Naive thymus-derived CD4-positive, alpha-beta T cell (primary cell): ENCODE measurements around the gene ATP5PF. TPM values are rescaled to one million over a fixed set of nuclear protein-coding genes. Genes with fewer than 3 reads are reported as not detected.
"Not testable (repeated sequence)": the region's sequence is repeated elsewhere in the genome, so short reads cannot be mapped to it uniquely, and the experiment has no call there.

Experiments used
- ATAC-seq: fragments of 150-1000 bp; cut with Tn5 transposase; 2 replicates; pipeline ENCODE4 v1.10.0; 2021; ENCODE audit warnings: mild to moderate bottlenecking, moderate library complexity
- CTCF ChIA-PET: fragments of 350-600 bp; sonication (Branson Sonifier 250); formaldehyde crosslinking; loops from one replicate; lab custom pipeline; 2021; ENCODE audit warnings: antibody characterized with exemption; lab: Charles Lee
- POLR2A ChIA-PET: fragments of 350-600 bp; sonication (Branson Sonifier 250); formaldehyde crosslinking; loops from one replicate; lab custom pipeline; 2021; ENCODE audit warnings: antibody characterized with exemption, inconsistent platforms; lab: Charles Lee
- DNase-seq, 9 donors: peaks; one replicate each; pipeline versions ENCODE4 v3.0.0 to v3.0.0-alpha.2; 2020 to 2022; ENCODE audit warnings: mixed read lengths in 1 of 9
- H3K27ac ChIP-seq: one replicate; pipeline ENCODE4 v1.7.0; 2013; ENCODE audit warnings: mild to moderate bottlenecking, low read depth, low read length, moderate library complexity
- H3K27me3 ChIP-seq, 2 donors: one replicate each; pipeline ENCODE4 v1.7.0; 2013; ENCODE audit warnings: low read length in 2 of 2, mild to moderate bottlenecking in 2 of 2, moderate library complexity in 2 of 2; ENCODE audit not compliant: control insufficient read depth in 2 of 2, insufficient read depth in 2 of 2
- H3K36me3 ChIP-seq, 3 experiments: 1 replicate in 2 of 3; 2 replicates in 1 of 3; pipeline ENCODE4 v1.7.0; 2013; ENCODE audit warnings: low read length in 3 of 3, mild to moderate bottlenecking in 3 of 3, moderate library complexity in 1 of 3; ENCODE audit not compliant: insufficient read depth in 3 of 3, control insufficient read depth in 2 of 3
- H3K4me1 ChIP-seq, 2 donors: one replicate each; pipeline ENCODE4 v1.7.0; 2013; ENCODE audit warnings: low read length in 2 of 2, mild to moderate bottlenecking in 2 of 2, moderate library complexity in 1 of 2; ENCODE audit not compliant: control insufficient read depth in 2 of 2, insufficient read depth in 2 of 2
- H3K4me3 ChIP-seq: 2 replicates; pipeline ENCODE4 v1.7.0; 2013; ENCODE audit warnings: mild to moderate bottlenecking, low read length
- H3K9me3 ChIP-seq, 3 experiments: 1 replicate in 2 of 3; 2 replicates in 1 of 3; pipeline ENCODE4 v1.7.0; 2013; ENCODE audit warnings: low read length in 3 of 3; ENCODE audit not compliant: control insufficient read depth in 2 of 3
- H3K27ac Mint-ChIP-seq, 9 donors: one replicate each; pipeline ENCODE4 v1.8.0; 2020 to 2022; ENCODE audit warnings: mixed read lengths in 9 of 9, mild to moderate bottlenecking in 8 of 9, moderate library complexity in 5 of 9, inconsistent platforms in 2 of 9
- H3K27me3 Mint-ChIP-seq, 5 donors: one replicate each; pipeline ENCODE4 v1.8.0; 2021 to 2022; ENCODE audit warnings: mixed read lengths in 5 of 5, mild to moderate bottlenecking in 1 of 5
- H3K36me3 Mint-ChIP-seq, 5 donors: one replicate each; pipeline ENCODE4 v1.8.0; 2020 to 2022; ENCODE audit warnings: mixed read lengths in 5 of 5, mild to moderate bottlenecking in 3 of 5, inconsistent platforms in 1 of 5
- H3K4me1 Mint-ChIP-seq, 7 donors: one replicate each; pipeline ENCODE4 v1.8.0; 2020 to 2022; ENCODE audit warnings: mixed read lengths in 7 of 7, mild to moderate bottlenecking in 3 of 7, inconsistent platforms in 1 of 7
- H3K4me3 Mint-ChIP-seq, 10 donors: one replicate each; pipeline ENCODE4 v1.8.0; 2020 to 2022; ENCODE audit warnings: mild to moderate bottlenecking in 10 of 10, mixed read lengths in 10 of 10, moderate library complexity in 6 of 10, inconsistent platforms in 2 of 10
- H3K9me3 Mint-ChIP-seq, 11 donors: one replicate each; pipeline ENCODE4 v1.8.0; 2020 to 2022; ENCODE audit warnings: mixed read lengths in 11 of 11, mild to moderate bottlenecking in 4 of 11, inconsistent platforms in 1 of 11, moderate library complexity in 1 of 11
- intact Hi-C, 2 donors: fragments of 100-400 bp; cut with micrococcal nuclease; formaldehyde crosslinking; loops; one replicate each; pipeline ENCODE4 v1.15.1; 2023
- polyA plus RNA-seq, 2 donors: library from polyadenylated mRNA; unstranded; fragments of 300-500 nt; fragmentation: Illumina TruSeq; gene quantifications; one replicate each; pipeline ENCODE4 v1.2.3, GENCODE V29; 2021
- total RNA-seq, 6 experiments: library from RNA in 5 of 6; stranded (reverse) in 5 of 6; gene quantifications; 1 replicate in 5 of 6; 2 replicates in 1 of 6; pipeline ENCODE4 v1.2.3 and lab custom pipeline; 2021 to 2026

The ATP5PF gene, protein sequence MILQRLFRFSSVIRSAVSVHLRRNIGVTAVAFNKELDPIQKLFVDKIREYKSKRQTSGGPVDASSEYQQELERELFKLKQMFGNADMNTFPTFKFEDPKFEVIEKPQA
- total RNA-seq (100 to 1,000 TPM in 1 of 5 experiments, 10 to 100 TPM in 4; 39.5 to 124 (median 58.6) TPM), polyA plus RNA-seq (100 to 1,000 TPM; 292 to 380 TPM), total RNA-seq (lab: John Stamatoyannopoulos, UW) (10.8 reads per million, percentile 37 among the genes with 10 or more reads in this experiment)

DNA sequence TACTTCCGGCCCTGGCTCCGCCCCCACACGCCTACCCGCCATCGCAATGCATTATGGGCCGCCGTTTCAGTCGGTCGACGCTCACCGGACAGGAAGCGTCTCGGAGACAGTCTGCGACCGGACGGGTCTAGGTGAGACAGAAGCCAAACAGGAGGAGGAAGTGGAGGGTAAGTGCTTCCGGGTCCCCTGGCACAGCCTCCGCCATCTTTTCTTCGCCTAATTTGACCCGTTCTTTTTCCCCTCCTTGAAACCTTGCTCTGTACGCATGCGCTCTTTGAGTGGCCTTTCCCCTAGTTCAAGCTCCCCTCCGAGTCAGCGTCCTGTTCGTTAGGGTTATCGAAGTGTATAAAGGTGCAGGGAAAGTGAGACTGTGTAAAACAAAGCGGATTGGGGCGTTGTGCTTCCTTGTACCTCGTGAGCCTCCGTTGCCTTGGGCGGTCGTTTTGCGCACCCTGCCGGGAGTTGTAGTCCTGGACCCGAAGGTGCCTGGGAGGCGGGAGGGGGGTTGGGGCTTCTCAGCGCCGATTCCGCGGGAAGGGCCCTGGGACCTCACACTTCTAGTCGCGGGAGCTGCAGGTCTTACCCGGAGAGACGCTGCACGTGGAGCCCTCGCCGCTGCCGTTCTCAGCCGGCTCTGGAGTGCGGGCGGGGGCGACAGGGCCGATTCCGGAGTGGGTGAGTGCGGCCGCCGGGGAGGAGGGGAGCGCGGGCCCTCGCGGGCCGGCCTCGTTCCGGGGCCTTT lies at the start of gene ATP5PF, which contains the start of gene GABPA:
Gene ATP5PF, minus strand, starts transcription at position 1 of the 742 bp plus-strand sequence. CDS start 5,110 bp downstream, outside the sequence.
Gene GABPA, plus strand, starts transcription at position 69 of the 742 bp plus-strand sequence. CDS start 6,627 bp downstream, outside the sequence.
- Histone ChIP-seq H3K4me3 (peak within 1 kb of the TSS; percentile 96), H3K9me3 (no peaks in the 10 kb centered on the region), H3K4me1 (peaks cover 0 to 13% of the 10 kb centered on the region in 2 donors), H3K36me3 (peaks cover 0 to 4% (median 0%) of the 10 kb centered on the region in 3 experiments), H3K27me3 (no peaks in the 10 kb centered on the region), H3K27ac (peak within 1 kb of the TSS; percentile 88)
- CTCF ChIA-PET: interaction anchor here (0.7 to 1.1 kb wide), 4 partner anchors 12 to 436 kb away, joined by 3 to 6 read pairs (median 4); no protein-coding TSS in a partner anchor
- POLR2A ChIA-PET: interaction anchor here (0.9 to 1.7 kb wide), 8 partner anchors 10 to 436 kb away, joined by 3 to 17 read pairs (median 4); partner anchors contain the start of genes APP and MRPL39
- ATAC-seq (peak; percentile 96), DNase-seq (peak; percentile 95 to 99 (median 97))
- peaks cover 0 to 4% (median 0%) of the 10 kb centered on the region in 5 donors for H3K27me3 Mint-ChIP-seq
- intact Hi-C loops: loop anchor here (1.0 to 5.0 kb wide), 14 partner anchors 22 to 436 kb away; partner anchors contain the start of genes APP (in 2 of the 2), MRPL39 (in 2 of the 2) and JAM2 (in 1 of the 2)
- H3K4me3 Mint-ChIP-seq: peak within 1 kb of the TSS; percentile 98 to 100 (median 100)
- peaks cover 0 to 9% (median 0%) of the 10 kb centered on the region in 11 donors for H3K9me3 Mint-ChIP-seq
- peak within 1 kb of the TSS; percentile 98 to 100 (median 100) for H3K27ac Mint-ChIP-seq
- peaks cover 0 to 13% (median 2%) of the 10 kb centered on the region in 5 donors for H3K36me3 Mint-ChIP-seq
- H3K4me1 Mint-ChIP-seq: peaks cover 35 to 78% (median 64%) of the 10 kb centered on the region in 7 donors

DNA sequence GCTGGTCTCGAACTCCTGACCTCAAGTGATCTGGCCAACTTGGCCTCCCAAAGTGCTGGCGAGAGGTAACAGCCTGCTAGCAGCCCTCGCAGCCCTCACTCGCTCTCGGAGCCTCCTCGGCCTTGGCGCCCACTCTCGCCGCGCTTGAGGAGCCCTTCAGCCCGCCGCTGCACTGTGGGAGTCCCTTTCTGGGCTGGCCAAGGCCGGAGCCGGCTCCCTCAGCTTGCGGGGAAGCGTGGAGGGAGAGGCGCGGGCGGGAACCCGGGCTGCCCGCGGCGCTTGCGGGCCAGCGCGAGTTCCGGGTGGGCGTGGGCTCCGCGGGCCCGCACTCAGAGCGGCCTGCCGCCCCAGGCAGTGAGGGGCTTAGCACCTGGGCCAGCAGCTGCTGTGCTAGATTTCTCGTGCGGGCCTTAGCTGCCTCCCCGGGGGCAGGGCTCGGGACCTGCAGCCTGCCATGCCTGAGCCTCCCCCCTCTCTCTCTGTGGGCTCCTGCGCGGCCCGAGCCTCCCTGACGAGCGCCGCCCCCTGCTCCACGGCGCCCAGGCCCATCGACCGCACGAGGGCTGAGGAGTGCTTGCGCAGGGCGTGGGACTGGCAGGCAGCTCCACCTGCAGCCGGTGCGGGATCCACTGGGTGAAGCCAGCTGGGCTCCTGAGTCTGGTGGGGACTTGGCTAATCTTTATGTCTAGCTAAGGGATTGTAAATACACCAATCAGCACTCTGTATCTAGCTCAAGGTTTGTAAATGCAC lies 43.6 kb upstream of the ATP5PF start:
- H3K9me3 Mint-ChIP-seq, intact Hi-C loops, H3K36me3 ChIP-seq, H3K27me3 ChIP-seq, H3K36me3 Mint-ChIP-seq, H3K27ac ChIP-seq, H3K9me3 ChIP-seq, H3K27me3 Mint-ChIP-seq, H3K4me1 Mint-ChIP-seq, CTCF ChIA-PET, DNase-seq, H3K4me3 Mint-ChIP-seq, H3K4me3 ChIP-seq, ATAC-seq, POLR2A ChIA-PET, H3K27ac Mint-ChIP-seq, H3K4me1 ChIP-seq: not testable (repeated sequence)

DNA sequence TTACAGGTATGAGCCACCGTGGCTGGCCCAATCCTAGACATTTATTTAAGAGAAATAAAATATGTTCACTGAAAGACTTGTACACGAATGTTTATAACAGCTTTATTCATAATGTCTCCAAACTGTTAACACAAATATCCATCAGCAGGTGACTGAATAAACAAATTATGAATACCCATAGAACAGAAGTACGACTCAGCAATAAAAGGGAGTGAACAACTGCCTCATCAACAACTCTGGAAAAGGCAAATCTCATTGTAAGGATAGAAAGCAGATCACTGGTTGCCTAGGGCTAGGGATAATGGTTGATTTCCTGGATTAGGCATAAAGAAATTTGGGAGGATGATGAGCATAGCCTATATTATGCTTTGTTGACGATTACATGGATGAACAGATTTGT lies 41.7 kb upstream of the ATP5PF start:
- H3K9me3 Mint-ChIP-seq: no peaks in the 10 kb centered on the region
- Histone ChIP-seq H3K9me3 (no peaks in the 10 kb centered on the region), H3K27ac (no peak overlapping the region), H3K36me3 (no peaks in the 10 kb centered on the region), H3K4me1 (no peaks in the 10 kb centered on the region), H3K27me3 (no peaks in the 10 kb centered on the region), H3K4me3 (no peak overlapping the region)
- H3K27ac Mint-ChIP-seq: no peak overlapping the region
- POLR2A ChIA-PET: no interaction called here
- ATAC-seq: no peak
- CTCF ChIA-PET: no interaction called here
- intact Hi-C loops: no loop called here
- H3K27me3 Mint-ChIP-seq: peaks cover 0 to 8% (median 3%) of the 10 kb centered on the region in 5 donors
- H3K36me3 Mint-ChIP-seq: peaks cover 0 to 4% (median 0%) of the 10 kb centered on the region in 5 donors
- DNase-seq: no peak
- no peak overlapping the region for H3K4me3 Mint-ChIP-seq
- H3K4me1 Mint-ChIP-seq: peaks cover 0 to 5% (median 0%) of the 10 kb centered on the region in 7 donors

DNA sequence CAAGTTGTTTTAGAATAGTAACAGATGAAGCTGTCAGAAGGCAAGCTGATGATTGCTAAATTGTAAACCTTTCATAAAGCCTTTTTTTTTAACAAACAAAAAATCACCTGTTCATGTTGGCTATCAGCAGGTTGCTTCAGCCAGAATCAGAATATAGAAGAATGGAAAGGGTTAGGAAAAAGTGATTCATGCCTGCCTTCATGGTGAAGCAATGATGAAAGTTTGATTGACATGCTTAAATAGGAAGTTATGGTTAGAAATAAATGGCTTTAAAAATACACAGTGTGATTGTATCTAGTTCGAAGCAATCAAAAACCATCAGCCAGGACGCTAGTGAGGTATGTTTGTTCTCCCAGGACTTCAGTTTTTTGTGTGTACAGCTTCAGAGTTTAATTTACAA lies 38.0 kb upstream of the ATP5PF start:
- H3K4me3 ChIP-seq: no peak overlapping the region
- DNase-seq (no peak), ATAC-seq (no peak)
- no peaks in the 10 kb centered on the region for H3K4me1 ChIP-seq
- CTCF ChIA-PET: no interaction called here
- no peak overlapping the region for H3K4me3 Mint-ChIP-seq
- POLR2A ChIA-PET: no interaction called here
- no peaks in the 10 kb centered on the region for H3K27me3 Mint-ChIP-seq
- peak overlapping the region; percentile 3 for H3K27ac ChIP-seq
- peaks cover 0 to 5% (median 0%) of the 10 kb centered on the region in 7 donors for H3K4me1 Mint-ChIP-seq
- no peaks in the 10 kb centered on the region for H3K36me3 ChIP-seq
- intact Hi-C loops: no loop called here
- peaks cover 0 to 15% (median 0%) of the 10 kb centered on the region in 5 donors for H3K36me3 Mint-ChIP-seq
- H3K27me3 ChIP-seq: no peaks in the 10 kb centered on the region
- no peaks in the 10 kb centered on the region for H3K9me3 ChIP-seq
- H3K27ac Mint-ChIP-seq: peak overlapping the region in 4 of 9 donors; percentile 6 to 38 (median 26)
- no peaks in the 10 kb centered on the region for H3K9me3 Mint-ChIP-seq

DNA sequence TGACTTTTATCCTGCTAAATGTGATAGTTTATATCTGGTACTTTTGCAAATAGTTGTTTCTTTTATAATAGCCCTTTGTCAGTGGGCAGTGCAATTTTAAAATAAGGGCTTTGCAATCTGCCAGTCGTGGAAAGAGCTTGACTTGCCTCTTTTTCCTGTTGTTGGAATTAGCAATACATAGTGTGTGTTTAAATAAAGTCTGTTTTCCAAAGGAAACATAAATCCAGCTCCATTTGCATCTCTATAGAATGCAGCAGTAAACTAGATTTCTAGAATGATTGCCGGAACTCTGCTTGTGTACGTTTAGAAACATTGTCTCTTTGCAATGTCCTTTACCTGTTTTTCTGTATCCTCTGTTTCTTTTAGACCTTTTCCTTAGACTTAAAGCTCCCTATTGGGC lies 33.2 kb upstream of the ATP5PF start:
- peaks cover 7 to 34% (median 10%) of the 10 kb centered on the region in 3 experiments for H3K36me3 ChIP-seq
- H3K4me1 ChIP-seq: no peaks in the 10 kb centered on the region
- DNase-seq (no peak), ATAC-seq (no peak)
- intact Hi-C loops: no loop called here
- Mint-ChIP-seq H3K27me3 (no peaks in the 10 kb centered on the region), H3K27ac (peak overlapping the region in 1 of 9 donors; percentile 11), H3K4me3 (no peak overlapping the region), H3K9me3 (no peaks in the 10 kb centered on the region), H3K36me3 (peaks cover 3 to 55% (median 22%) of the 10 kb centered on the region in 5 donors), H3K4me1 (peaks cover 0 to 4% (median 0%) of the 10 kb centered on the region in 7 donors)
- no peaks in the 10 kb centered on the region for H3K9me3 ChIP-seq
- no peaks in the 10 kb centered on the region for H3K27me3 ChIP-seq
- no peak overlapping the region for H3K27ac ChIP-seq
- ChIA-PET CTCF (no interaction called here), POLR2A (no interaction called here)
- H3K4me3 ChIP-seq: no peak overlapping the region

DNA sequence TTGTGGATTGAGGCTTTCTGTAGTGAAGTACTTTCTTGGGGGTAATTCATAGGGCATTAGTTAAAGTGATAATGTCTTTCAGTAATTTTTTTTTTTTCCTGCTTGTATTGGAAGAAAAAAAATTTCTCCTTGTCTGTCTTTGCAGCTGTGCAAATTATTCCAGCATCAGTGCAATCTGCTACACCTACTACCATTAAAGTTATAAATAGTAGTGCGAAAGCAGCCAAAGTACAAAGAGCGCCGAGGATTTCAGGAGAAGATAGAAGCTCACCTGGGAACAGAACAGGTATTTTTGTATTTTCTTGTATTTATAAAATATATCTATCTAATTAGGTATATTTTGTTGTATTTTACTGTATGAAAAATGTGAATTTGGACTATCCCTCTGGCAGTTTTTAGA lies 29.4 kb upstream of the ATP5PF start:
- Mint-ChIP-seq H3K36me3 (peaks cover 11 to 73% (median 37%) of the 10 kb centered on the region in 5 donors), H3K9me3 (no peaks in the 10 kb centered on the region)

More for the DNA sequence above, 29.4 kb upstream of the ATP5PF start:
- peaks cover 10 to 58% (median 19%) of the 10 kb centered on the region in 3 experiments for H3K36me3 ChIP-seq
- H3K4me3 ChIP-seq: no peak overlapping the region
- POLR2A ChIA-PET: no interaction called here
- Mint-ChIP-seq H3K27me3 (no peaks in the 10 kb centered on the region), H3K27ac (no peak overlapping the region), H3K4me3 (no peak overlapping the region), H3K4me1 (peaks cover 0 to 20% (median 0%) of the 10 kb centered on the region in 7 donors)
- no peaks in the 10 kb centered on the region for H3K27me3 ChIP-seq
- intact Hi-C loops: no loop called here
- H3K9me3 ChIP-seq: no peaks in the 10 kb centered on the region
- CTCF ChIA-PET: no interaction called here
- DNase-seq (no peak), ATAC-seq (no peak)
- H3K4me1 ChIP-seq: no peaks in the 10 kb centered on the region
- no peak overlapping the region for H3K27ac ChIP-seq
